Measurements from ENCODE around the gene EXOSC6.
"Not testable (repeated sequence)": the region's sequence is repeated elsewhere in the genome, so short reads cannot be mapped to it uniquely, and the experiment has no call there.

The EXOSC6 gene

DNA sequence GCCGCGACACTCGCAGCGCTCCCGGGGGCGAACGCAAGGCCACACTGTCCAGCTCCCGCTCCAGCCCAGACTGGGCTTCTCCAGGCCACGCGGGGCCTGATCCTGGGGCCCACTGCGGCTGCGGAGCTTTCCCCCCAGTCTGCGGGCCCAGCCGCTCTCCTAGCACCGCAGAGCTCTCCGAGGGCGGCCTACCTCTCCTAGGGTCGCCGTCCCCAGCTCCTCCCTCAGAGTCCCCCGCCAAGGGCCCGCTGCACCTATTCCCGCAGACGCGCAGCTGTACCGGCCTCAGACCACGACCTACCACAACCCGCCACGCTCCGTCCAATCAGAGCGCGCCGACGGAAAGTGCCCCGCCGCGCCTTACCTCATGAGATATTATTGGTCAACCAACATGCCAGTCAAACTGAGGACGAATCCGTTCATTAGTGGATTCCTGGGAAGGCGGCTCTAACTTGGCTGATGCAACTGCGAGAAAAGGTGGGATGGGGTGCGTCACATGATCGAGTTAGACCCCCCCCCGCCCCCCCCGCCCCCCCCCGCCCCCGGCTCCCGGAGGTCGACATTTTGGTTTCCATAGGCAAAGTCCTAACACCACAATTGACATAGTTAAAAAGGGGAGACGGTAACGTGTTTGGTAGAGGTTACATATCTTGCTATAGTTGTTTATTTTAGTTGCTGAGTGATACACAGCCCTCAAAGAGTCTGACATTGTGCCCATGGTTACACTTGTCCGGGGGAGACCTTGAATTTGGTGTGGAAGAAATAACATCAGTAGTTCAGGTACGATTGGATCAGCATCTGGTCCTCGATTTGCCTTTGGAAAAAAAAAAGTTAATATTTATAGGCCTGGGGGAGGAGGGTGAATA is 37.7 kb upstream of the EXOSC6 start, which contains the start of gene AARS1:
TSS of gene AARS1 (minus strand) at position 278 of the 866 bp plus-strand sequence. CDS start 6,743 bp downstream, outside the sequence.
- Histone ChIP-seq H3K4me3 (peak within 1 kb of the TSS; percentile 62 to 93 (median 88)), H3K27me3 (no peaks in the 10 kb centered on the region), H3K27ac (peak within 1 kb of the TSS; percentile 90 to 98 (median 95)), H3K4me2 (peak within 1 kb of the TSS; percentile 80 to 92 (median 85)), H3K36me3 (peaks cover 14 to 25% (median 19%) of the 10 kb centered on the region in 11 experiments; a peak in 21 of 22 replicates), H3K9ac (peak within 1 kb of the TSS; percentile 89 to 99 (median 95)), H4K20me1 (peaks cover 8 to 33% (median 19%) of the 10 kb centered on the region in 11 experiments; a peak in 12 of 22 replicates), H3K4me1 (peaks cover 19 to 31% (median 23%) of the 10 kb centered on the region in 10 experiments), H3K9me3 (replicated peaks in 1 of 11) (peaks cover 0 to 5% (median 3%) of the 10 kb centered on the region in 11 experiments; a peak in 15 of 22 replicates)
- TF ChIP-seq Cebpa-rat (IDR thresholded peaks at IDR 0.05), result no peak

DNA sequence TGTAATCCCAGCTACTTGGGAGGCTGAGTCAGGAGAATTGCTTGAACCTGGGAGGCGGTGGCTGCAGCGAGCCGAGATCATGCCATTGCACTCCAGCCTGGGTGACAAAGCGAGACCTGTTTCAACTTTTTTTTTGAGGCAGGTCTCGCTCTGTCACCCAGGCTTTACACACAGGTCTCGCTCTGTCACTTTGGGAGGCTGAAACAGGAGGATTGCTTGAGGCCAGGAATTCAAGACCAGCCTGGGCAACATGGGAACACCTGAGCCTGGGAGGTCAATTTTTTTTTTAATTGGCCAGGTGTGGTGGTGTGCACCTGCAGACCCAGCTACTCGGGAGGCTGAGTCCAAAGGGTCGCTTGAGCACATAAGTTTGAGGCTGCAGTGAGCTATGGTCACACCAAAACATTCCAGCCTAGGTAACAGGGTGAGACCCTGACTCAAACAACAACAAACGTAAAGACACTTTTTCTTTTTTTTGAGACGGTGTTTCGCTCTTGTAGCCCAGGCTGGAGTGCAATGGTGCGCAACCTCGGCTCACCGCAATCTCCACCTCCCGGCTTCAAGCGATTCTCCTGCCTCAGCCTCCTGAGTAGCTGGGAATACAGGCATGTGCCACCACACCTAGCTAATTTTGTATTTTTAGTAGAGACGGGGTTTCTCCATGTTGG is 35.7 kb upstream of the EXOSC6 start:
- H3K4me3 ChIP-seq, result peak overlapping the region; percentile 62 to 93 (median 88); a peak in 19 of 20 replicates
- H3K4me1 ChIP-seq, result peaks cover 19 to 36% (median 27%) of the 10 kb centered on the region in 10 experiments
- peak overlapping the region; percentile 80 to 92 (median 85) for H3K4me2 ChIP-seq
- peaks cover 20 to 51% (median 39%) of the 10 kb centered on the region in 11 experiments; a peak in 14 of 22 replicates for H4K20me1 ChIP-seq
- H3K36me3 ChIP-seq, result peaks cover 34 to 45% (median 38%) of the 10 kb centered on the region in 11 experiments
- peak overlapping the region in 8 of 11 experiments; percentile 90 to 98 (median 96); a peak in 10 of 22 replicates for H3K27ac ChIP-seq
- H3K9ac ChIP-seq, result peak overlapping the region; percentile 89 to 99 (median 95); a peak in 18 of 22 replicates
- H3K27me3 ChIP-seq; H3K9me3 ChIP-seq (replicated peaks in 1 of 11): not testable (repeated sequence)

DNA sequence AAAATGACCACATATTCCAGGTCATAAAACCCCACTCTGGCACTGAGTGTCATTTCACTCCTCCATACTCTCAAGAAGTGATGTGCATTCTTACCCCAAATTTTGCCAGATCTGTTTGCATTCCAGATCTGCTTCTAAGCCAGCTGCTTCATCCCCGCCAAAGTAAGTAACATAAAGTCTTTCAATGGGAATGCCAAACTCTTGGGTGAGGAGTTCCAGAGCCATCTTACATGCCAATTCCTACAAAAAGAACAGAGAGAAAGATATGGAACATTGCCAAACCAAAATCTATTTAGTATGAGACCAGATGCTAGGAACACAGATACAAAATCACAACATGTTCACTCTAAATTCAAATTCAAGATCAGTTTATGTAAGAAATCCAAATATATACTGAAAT is 24.7 kb upstream of the EXOSC6 start:
- no peak overlapping the region for H3K9ac ChIP-seq
- H3K27ac ChIP-seq, result no peak overlapping the region
- H3K4me3 ChIP-seq, result no peak overlapping the region
- peaks cover 0 to 5% (median 0%) of the 10 kb centered on the region in 10 experiments; a peak in 2 of 20 replicates for H3K4me1 ChIP-seq
- no peak overlapping the region for H3K4me2 ChIP-seq
- H3K27me3 ChIP-seq, result no peaks in the 10 kb centered on the region
- H4K20me1 ChIP-seq, result peaks cover 4 to 97% (median 55%) of the 10 kb centered on the region in 11 experiments; a peak in 15 of 22 replicates
- no peak for TF ChIP-seq Cebpa-rat (IDR thresholded peaks at IDR 0.05)
- no peaks in the 10 kb centered on the region for H3K9me3 ChIP-seq (replicated peaks in 1 of 11)
- peaks cover 93 to 99% (median 96%) of the 10 kb centered on the region in 11 experiments for H3K36me3 ChIP-seq

DNA sequence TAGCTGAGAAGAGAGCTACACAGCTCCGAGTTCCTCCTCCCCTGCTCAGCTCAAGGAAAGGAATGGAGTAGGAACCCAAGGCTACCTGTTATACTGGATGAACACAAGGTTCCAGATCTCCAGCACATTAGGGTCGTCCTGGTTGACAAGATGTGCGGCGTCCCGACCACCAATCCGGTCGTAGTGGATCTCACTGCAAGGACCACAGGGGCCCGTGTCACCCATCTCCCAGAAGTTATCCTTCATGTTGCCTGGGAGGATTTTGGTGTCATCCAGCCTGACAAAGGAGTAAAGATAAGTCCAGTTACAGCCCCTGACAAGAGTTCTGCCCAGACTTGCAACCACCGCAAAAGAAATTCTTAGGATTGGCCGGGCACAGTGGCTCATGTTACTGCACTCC is 20.0 kb upstream of the EXOSC6 start:
- Histone ChIP-seq H3K27me3 (no peaks in the 10 kb centered on the region), H3K4me2 (no peak overlapping the region), H3K9me3 (replicated peaks in 1 of 11) (no peaks in the 10 kb centered on the region), H3K36me3 (peaks cover 93 to 99% (median 96%) of the 10 kb centered on the region in 11 experiments), H4K20me1 (peaks cover 0 to 97% (median 41%) of the 10 kb centered on the region in 11 experiments; a peak in 15 of 22 replicates), H3K4me1 (peaks cover 0 to 10% (median 4%) of the 10 kb centered on the region in 10 experiments; a peak in 5 of 20 replicates), H3K9ac (no peak overlapping the region), H3K4me3 (no peak overlapping the region), H3K27ac (no peak overlapping the region)
- no peak for TF ChIP-seq Cebpa-rat (IDR thresholded peaks at IDR 0.05)

DNA sequence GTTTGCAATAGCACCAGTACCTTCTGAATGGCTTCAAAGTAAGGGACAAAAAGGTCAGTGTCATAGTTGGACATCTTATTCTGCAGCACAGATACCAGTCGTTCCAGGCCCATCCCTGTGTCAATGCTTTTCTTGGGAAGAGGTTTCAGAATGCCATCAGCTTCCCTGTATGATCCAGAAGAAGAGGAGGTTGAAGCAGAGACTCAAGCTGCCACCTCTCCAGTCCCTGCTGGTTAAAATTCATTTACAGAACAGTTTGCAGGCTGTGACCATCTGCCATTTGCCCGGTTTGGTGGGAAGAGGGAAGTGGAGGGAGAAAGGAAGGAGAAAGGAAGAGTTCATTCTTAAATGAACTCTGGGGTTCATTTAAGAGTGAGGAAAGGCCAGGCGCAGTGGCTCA is 18.4 kb upstream of the EXOSC6 start:
- no peak for TF ChIP-seq Cebpa-rat (IDR thresholded peaks at IDR 0.05)
- Histone ChIP-seq H3K9ac (no peak overlapping the region), H3K4me1 (peaks cover 0 to 10% (median 4%) of the 10 kb centered on the region in 10 experiments; a peak in 5 of 20 replicates), H3K36me3 (peaks cover 94 to 99% (median 97%) of the 10 kb centered on the region in 11 experiments), H4K20me1 (peaks cover 0 to 94% (median 36%) of the 10 kb centered on the region in 11 experiments; a peak in 16 of 22 replicates), H3K4me3 (no peak overlapping the region), H3K9me3 (replicated peaks in 1 of 11) (no peaks in the 10 kb centered on the region), H3K4me2 (no peak overlapping the region), H3K27me3 (no peaks in the 10 kb centered on the region), H3K27ac (no peak overlapping the region)

DNA sequence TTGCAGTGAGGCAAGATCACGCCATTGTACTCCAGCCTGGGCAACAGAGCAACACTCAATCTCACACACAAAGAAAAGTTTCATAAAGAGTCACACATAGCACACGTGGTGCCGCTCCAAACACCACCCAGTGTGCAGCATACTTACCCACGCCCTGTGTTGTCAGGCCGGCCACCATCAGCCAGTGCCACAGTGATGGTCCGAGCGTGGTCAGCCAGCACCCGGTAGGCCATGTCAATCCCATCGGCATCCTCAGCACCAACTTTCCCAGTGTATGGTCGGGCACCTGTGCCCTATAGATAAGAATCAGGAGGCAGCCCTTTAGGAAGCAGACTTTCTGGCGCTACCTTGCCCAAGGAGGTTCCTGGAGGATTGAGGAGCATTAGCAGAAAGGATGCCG is 17.7 kb upstream of the EXOSC6 start:
- Histone ChIP-seq H3K9me3 (replicated peaks in 1 of 11) (no peaks in the 10 kb centered on the region), H3K27me3 (no peaks in the 10 kb centered on the region), H3K4me1 (peaks cover 0 to 10% (median 4%) of the 10 kb centered on the region in 10 experiments; a peak in 5 of 20 replicates), H3K4me3 (no peak overlapping the region), H3K4me2 (no peak overlapping the region), H3K36me3 (peaks cover 96 to 100% (median 99%) of the 10 kb centered on the region in 11 experiments), H4K20me1 (peaks cover 0 to 96% (median 36%) of the 10 kb centered on the region in 11 experiments; a peak in 16 of 22 replicates), H3K27ac (no peak overlapping the region), H3K9ac (no peak overlapping the region)
- no peak for TF ChIP-seq Cebpa-rat (IDR thresholded peaks at IDR 0.05)

DNA sequence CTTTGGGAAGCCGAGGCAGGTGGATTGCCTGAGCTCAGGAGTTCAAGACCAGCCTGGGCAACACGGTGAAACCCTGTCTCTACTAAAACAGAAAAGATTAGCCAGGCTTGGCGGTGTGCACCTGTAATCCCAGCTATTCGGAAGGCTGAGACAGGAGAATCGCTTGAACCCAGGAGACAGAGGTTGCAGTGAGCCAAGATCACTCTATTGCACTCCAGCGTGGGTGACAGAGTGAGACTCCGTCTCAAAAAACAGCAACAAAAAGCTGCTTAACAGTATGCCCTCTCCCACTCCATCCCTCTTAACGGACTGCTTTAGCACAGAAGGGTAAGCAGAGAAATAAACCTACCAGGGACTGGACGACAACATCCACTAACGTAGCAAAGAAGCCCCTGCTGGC is 16.2 kb upstream of the EXOSC6 start:
- H3K27ac ChIP-seq; H3K4me1 ChIP-seq; H3K4me3 ChIP-seq; H3K4me2 ChIP-seq; H3K9me3 ChIP-seq (replicated peaks in 1 of 11); H3K27me3 ChIP-seq: not testable (repeated sequence)
- Histone ChIP-seq H3K36me3 (peaks cover 99 to 100% (median 100%) of the 10 kb centered on the region in 11 experiments), H4K20me1 (peaks cover 0 to 93% (median 36%) of the 10 kb centered on the region in 11 experiments; a peak in 16 of 22 replicates), H3K9ac (0 out of 22 replicates have a peak overlapping the region, but pooled peaks of 1 of the 11 experiments have one; percentile 18)

DNA sequence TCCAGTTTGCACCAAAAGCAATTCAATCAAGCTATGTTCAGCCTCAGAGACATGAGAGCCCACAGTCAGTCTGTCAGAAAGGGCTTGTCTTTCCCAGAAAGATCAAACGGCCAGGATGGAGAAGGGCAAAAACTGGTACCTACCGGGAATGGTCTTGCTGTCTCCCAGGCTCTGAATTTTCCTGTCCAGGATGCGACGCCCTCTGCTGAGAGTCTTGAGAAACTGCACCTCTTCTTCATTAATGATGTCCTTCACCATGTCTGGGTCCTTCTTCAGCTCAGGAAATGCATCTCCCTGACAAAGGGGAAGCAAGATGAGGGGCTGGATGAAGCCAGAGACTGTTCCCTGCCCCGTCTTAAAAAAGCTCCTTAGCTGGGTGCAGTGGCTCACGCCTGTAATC is 15.8 kb upstream of the EXOSC6 start:
- no peak overlapping the region for H3K4me2 ChIP-seq

DNA sequence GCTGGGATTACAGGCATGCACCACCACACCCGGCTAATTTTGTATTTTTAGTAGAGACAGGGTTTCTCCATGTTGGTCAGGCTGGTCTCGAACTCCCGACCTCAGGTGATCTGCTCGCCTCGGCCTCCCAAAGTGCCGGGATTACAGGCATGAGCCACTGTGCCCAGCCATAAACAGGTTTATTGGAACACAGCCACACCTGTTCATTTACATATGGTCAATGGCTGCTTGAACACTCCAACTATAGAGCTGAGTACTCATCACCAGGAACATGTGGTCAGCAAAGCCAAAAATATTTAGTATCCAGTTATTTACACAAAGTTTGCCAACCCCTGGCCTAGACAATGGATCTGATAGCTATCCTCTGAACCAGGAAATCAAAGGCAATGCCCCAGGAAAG is 8.2 kb upstream of the EXOSC6 start:
- H3K36me3 ChIP-seq, result peaks cover 98 to 100% (median 100%) of the 10 kb centered on the region in 11 experiments
- H3K27ac ChIP-seq; H3K27me3 ChIP-seq; H3K9me3 ChIP-seq (replicated peaks in 1 of 11); H3K4me2 ChIP-seq; H3K9ac ChIP-seq; H3K4me1 ChIP-seq; H3K4me3 ChIP-seq: not testable (repeated sequence)
- H4K20me1 ChIP-seq, result peaks cover 0 to 87% (median 27%) of the 10 kb centered on the region in 11 experiments; a peak in 10 of 22 replicates

More for the DNA sequence above, 15.8 kb upstream of the EXOSC6 start:
- Histone ChIP-seq H3K4me3 (no peak overlapping the region), H3K27me3 (no peaks in the 10 kb centered on the region), H3K9ac (no peak overlapping the region), H3K4me1 (peaks cover 0 to 10% (median 0%) of the 10 kb centered on the region in 10 experiments; a peak in 3 of 20 replicates), H3K27ac (no peak overlapping the region), H3K36me3 (peaks cover 99 to 100% (median 100%) of the 10 kb centered on the region in 11 experiments), H3K9me3 (replicated peaks in 1 of 11) (no peaks in the 10 kb centered on the region), H4K20me1 (peaks cover 0 to 92% (median 33%) of the 10 kb centered on the region in 11 experiments; a peak in 16 of 22 replicates)
- no peak for TF ChIP-seq Cebpa-rat (IDR thresholded peaks at IDR 0.05)
